HCT116 (cell line): ENCODE data around the gene SLIT1.

Experiments
- CTCF ChIP-seq, 3 experiments: fragments of 200-600 bp in 1 of 3; sonication (generic) in 1 of 3; IDR thresholded peaks in 2 of 3; conservative IDR thresholded peaks in 1 of 3; 2 replicates each; pipeline ENCODE4 v1.5.1; 2012 to 2017; ENCODE audit warnings: low read depth in 2 of 3, low read length in 2 of 3, antibody characterized with exemption in 1 of 3, borderline replicate concordance in 1 of 3, control low read depth in 1 of 3, mild to moderate bottlenecking in 1 of 3, mixed read lengths in 1 of 3, mixed run types in 1 of 3, moderate library complexity in 1 of 3; ENCODE audit not compliant: insufficient read depth in 1 of 3
- MAX ChIP-seq: IDR thresholded peaks from 2 replicates; pipeline ENCODE4 v1.6.1; 2012
- POLR2A ChIP-seq: IDR thresholded peaks from 2 replicates; pipeline ENCODE4 v1.7.0; 2011; ENCODE audit warnings: borderline replicate concordance; ENCODE audit not compliant: insufficient read depth, insufficient read length; ENCODE audit errors: extremely low read depth
- POLR2AphosphoS5 ChIP-seq: IDR thresholded peaks from 2 replicates; pipeline ENCODE4 v1.6.1; 2011; ENCODE audit warnings: mild to moderate bottlenecking, low read depth, low read length, moderate library complexity
- REST ChIP-seq: IDR thresholded peaks from 2 replicates; pipeline ENCODE4 v1.6.1; 2012; ENCODE audit warnings: low read depth
- SIN3A ChIP-seq: IDR thresholded peaks from 2 replicates; pipeline ENCODE4 v1.6.1; 2012; ENCODE audit warnings: low read depth
- YY1 ChIP-seq: IDR thresholded peaks from 2 replicates; pipeline ENCODE4 v1.6.1; 2011; ENCODE audit warnings: low read length, low read depth, moderate library complexity, mild to moderate bottlenecking; ENCODE audit not compliant: insufficient replicate concordance; ENCODE audit errors: extremely low read depth
- ZBTB33 ChIP-seq: IDR thresholded peaks from 2 replicates; pipeline ENCODE4 v1.6.1; 2011; ENCODE audit warnings: mild to moderate bottlenecking, low read length, moderate library complexity; ENCODE audit not compliant: insufficient replicate concordance; ENCODE audit errors: extremely low read depth

- TF ChIP-seq ZBTB33 (no peak), CTCF (IDR thresholded peaks at IDR 0.05 in 2 of 3, conservative IDR thresholded peaks at IDR 0.05 in 1 of 3; ENCODE audit: borderline replicate concordance in 1 of 3, insufficient read depth in 1 of 3, low read depth in 2 of 3, low read length in 2 of 3) (no peak), MAX (no peak), SIN3A (no peak), POLR2A (no peak), YY1 (no peak), POLR2AphosphoS5 (no peak), REST (no peak)
Observed at GRCh38 chr10:97075961-97076525, 109.7 kb downstream of the SLIT1 start.
